ENCODE data around the gene PPT1.
A peak's percentile ranks its signal among the peaks of the same experiment; 100 is the strongest.

The PPT1 gene

DNA sequence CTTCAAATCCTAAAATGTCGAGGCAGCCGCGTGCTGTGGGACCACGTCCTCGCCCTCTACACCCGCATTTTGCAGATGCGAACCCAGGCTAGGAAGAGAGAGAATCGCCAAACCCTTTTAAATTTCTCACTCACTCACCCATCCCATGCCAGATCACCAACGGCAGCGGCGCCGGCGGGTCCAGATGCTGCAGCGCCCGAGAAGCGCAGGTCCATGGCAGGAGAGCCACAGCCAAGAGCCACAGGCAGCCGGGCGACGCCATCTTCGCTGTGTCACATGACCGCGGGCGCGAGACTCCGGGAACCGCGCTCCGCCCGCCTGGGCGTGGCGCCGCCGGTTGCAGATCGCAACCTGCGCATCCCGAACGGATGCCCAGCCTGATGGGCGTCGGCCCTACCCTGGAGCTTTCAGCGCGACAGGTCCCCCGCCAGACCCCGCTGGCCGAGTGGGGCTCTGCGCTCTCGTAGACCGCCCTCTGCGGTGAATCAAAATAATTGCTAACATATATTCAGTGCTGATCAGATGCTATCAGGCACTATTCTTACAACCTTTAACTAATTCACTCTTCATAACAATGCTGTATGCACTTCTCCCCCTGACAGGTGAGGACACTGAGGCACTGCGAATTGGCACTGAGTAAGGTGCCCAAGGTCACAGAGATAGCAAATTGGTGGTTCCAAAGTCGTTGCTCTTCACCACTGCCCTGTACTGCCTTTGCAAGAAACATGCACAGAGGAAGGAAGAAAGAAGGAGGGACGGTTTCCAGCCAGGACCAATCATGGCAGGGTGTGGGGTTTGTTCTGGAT, at the start of gene PPT1:
Gene PPT1, minus strand, starts transcription at position 276 of the 806 bp plus-strand sequence. Its CDS starts 14 bp downstream, at position 262.
- DNase-seq = peak; percentile 99

DNA sequence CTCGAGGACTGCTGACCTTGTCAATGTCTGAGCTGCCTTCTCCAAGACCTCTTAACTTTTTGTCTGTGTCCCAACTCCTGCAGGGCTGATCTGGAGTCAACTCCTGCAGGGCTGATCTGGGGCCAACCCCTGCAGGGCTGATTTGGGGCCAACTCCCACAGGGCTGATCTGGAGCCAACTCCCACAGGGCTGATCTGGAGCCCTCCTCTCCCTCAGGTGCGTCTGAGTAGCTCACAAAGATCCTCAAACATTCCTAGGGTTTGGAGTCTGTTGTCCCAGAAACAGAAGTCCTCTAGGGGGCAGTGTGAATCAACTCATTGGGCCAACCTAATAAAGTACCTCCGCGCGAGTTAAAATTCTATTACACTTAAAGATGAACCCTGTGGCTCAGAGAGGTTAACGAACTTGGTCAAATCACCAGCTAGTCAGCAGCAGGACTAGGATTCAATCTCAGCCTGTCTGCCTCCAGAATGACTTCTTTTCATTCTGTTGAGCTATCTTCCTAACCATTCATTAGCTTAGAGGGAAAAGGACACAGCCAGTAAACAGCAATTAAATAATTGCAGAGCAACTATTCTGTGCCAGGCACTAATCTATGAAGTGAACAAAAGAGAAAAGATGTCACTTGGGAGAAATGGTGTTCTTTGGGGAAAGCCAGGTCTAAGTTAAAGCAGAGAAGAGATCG, 47.0 kb upstream of the PPT1 start:
- peak; percentile 99 for DNase-seq

DNA sequence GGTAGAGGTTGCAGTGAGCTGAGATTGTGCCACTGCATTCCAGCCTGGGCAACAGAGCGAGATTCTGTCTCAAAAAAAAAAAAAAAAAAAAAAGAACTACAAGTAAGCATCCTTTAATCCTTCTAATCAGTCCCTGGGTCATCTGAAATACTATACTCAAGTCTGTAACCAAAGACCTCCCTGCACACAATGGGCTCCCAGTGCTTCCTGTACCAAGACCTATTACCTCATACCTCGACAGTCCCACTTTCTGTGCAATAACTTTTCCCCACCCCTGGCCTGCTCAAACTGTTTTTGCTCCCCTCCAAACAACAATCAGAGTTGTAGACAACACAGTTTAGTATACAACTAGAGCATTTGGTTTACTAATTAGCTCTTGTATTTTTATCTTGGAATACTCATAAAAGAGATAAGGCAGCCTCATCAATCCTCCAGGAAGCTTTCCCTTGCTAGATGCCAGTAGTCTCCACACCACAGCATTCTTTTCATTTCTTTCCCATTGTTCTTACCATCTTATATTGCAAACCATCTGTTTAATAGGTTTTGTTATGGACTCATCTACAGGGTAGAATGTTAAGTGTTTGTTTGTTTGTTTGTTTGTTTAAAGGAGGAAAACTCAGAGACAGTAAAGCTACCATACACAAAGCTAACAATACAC, 45.0 kb upstream of the PPT1 start:
- peak; percentile 67 for DNase-seq

GRCh38 chr1:40140211-40140973, 43.3 kb upstream of the PPT1 start:
- DNase-seq = no peak

DNA sequence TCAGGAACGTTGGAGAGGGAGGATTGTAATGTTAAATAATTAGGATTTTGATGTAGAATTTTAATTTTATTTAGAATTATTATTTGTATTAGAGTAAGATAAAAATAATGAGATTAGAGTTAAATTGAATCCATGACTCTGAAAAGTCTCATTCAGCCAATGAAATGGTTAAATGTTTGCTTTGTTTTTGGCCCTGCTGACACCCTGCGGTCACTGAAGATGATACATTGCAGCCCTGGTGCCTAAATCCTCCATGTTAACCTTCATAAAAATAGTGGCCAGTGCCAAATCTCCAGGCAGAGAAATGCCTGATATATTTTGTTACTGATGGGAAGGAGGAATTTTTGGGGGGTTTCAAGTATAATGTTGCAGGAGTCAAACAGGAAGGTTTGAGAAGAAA, 36.8 kb upstream of the PPT1 start:
- DNase-seq = no peak

DNA sequence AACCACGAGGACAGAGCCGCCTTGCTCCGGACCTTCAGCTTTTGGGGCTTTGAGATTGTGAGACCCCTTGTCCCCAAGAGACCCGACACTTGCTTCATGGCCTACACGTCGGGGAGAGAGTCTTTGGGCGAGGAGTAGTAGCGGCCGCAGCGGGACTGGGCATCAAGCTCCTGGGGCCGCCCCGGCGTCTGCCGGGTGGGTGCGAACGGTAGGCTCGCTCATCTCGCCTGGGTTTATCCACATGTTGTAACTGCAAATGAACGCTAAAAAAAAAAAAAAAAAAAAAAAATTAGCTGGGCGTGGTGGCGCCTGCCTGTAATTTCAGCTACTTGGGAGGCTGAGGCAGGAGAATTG, 36.2 kb upstream of the PPT1 start:
- DNase-seq = no peak

GRCh38 chr1:40132383-40133311, 35.6 kb upstream of the PPT1 start:
- DNase-seq = no peak

DNA sequence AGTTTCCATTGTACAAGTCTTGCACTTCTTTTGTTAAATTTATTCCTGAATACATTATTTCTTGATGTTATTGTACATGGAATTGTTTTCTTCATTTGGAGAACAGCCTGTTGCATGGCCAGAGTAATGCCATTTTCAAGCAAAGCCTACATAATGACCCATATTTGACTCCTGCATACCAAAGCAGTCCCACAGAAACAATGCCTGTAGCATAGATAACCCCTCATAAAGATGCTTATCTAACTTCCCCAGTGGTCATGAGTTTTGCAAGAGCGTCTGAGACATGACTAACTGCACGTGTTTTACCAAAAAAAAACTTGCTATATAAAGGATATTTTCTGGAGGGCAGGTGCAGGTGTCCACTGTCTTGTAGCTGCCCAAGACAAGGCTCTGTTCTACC, 33.8 kb upstream of the PPT1 start:
- DNase-seq = no peak

DNA sequence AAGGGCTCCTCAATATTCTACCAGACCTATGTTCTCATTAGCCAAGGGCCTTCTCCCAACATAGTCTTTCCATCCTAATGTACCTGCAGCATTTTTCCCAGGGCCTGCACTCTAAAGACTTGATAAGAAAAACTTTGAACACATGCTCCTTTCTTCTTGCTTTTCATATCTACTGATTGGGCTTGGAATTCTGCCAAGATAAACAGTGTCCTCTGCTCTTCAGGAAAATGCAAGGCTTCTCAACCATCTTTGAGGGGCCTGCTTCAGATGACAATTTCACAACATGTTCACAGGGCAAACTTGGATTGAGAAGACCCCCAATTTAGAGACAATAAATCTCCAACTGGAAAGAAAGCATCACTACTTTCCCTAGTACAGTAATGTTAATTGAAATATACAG, 25.8 kb upstream of the PPT1 start:
- peak; percentile 80 for DNase-seq

GRCh38 chr1:40120128-40120527, 23.1 kb upstream of the PPT1 start:
- DNase-seq = no peak

DNA sequence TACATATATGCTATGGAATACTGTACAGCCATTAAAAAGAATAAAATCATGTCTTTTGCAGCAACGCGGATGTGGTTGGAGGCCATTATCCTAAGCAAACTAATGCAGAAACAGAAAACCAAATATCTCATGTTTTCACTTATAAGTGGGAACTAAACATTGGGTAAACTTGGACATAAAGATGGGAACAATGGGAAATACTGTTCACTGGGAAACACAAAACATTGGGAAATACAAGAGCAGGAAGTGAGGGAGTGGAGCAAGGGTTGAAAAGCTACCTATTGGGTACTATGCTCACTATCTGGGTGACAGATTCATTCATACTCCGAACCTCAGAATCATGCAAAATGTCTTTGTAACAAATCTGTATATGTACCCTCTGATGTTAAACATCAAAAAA, 17.3 kb upstream of the PPT1 start:
- DNase-seq = no peak

- no peak for DNase-seq
Observed at GRCh38 chr1:40110389-40110788, 13.3 kb upstream of the PPT1 start.

DNA sequence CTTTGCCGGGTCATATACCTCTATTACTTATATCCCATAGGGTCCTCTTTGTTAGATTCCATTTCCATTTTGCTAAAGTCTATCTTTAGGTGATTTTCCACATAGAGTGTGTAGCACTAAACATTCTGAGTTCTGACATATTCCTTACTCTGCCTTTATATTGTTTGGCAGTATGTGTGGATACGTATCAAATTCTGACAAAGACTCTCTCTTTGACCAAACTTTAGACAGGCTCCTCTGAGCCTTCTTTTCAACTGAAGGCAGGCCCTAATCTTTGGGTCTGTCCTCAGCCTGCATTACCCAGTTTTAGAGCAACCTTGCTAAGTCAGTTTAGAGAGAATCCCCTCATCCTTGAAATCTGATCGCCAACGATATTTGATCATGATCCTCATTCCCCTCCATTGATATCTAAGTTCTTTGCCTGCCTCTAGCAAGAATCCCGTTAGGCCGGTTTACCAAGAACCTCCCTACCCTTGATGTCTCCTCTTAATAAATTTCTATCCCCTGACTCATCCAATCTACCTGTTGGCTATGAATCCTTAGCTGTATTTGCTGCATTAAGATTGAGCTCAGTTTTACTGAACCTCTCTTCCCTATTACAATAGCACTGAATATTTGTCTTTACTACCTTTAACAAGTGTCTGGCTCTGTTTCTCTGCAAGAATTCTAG, 10.4 kb upstream of the PPT1 start:
- no peak for DNase-seq

DNA sequence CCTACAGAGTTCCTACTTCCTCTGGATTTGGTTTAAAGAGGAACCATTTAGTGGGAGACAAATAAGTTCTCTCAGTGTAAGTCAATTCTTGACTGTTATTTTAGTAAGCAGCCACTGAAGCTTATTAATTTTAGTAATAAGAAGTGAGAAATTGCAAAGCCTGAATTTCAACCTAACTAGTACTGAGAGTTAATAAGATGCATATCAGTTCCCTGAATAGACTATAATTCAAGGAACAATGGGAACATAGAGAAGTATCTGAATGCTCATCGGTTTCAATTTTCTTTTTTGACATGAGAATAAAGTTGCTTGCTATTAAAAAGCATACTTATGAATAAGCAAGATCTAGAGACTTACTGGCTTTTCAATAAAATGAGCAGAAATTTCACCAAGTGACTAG, 8.0 kb upstream of the PPT1 start:
- no peak for DNase-seq

DNA sequence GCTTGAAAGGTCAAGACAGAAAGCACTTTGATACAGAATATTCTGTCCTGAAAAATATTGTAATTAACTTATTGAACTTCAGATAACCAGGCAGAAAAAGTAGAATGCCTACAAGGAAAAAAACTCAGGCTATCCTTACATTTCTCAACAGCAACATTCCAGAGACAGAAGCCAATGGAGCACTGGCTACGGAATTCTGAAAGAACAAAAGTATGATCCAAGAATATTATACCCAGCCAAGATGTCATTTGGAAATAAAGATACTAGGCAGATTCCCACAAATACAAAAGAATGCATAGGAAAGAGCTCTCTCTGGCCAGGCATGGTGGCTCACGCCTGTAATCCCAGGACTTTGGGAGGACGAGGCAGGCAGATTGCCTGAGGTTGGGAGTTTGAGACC, 5.8 kb upstream of the PPT1 start:
- no peak for DNase-seq

DNA sequence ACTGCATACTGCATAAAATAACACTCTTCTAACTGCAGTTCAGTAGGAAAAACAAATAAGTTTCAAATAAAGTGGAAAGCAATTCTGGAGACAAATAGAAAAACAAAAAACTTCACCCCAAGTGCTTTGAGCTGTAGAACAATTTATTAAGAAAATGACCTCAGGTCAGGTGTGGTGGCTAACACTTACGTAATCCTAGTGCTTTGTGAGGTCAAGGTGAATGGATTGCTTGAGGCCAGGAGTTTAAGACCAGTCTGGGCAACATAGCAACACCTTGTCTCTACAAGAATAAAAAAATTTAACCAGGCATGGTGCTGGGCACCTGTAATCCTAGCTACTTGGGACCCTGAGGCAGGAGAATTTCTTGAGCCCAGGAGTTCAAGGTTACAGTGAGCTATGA, 5.0 kb upstream of the PPT1 start:
- no peak for DNase-seq

- peak; percentile 87 for DNase-seq
Observed at GRCh38 chr1:40096646-40096976, 441 bp downstream of the PPT1 start.

GRCh38 chr1:40095806-40096205, 1.2 kb downstream of the PPT1 start:
- DNase-seq = no peak

- no peak for DNase-seq
Observed at GRCh38 chr1:40094466-40095110, 2.5 kb downstream of the PPT1 start.

DNA sequence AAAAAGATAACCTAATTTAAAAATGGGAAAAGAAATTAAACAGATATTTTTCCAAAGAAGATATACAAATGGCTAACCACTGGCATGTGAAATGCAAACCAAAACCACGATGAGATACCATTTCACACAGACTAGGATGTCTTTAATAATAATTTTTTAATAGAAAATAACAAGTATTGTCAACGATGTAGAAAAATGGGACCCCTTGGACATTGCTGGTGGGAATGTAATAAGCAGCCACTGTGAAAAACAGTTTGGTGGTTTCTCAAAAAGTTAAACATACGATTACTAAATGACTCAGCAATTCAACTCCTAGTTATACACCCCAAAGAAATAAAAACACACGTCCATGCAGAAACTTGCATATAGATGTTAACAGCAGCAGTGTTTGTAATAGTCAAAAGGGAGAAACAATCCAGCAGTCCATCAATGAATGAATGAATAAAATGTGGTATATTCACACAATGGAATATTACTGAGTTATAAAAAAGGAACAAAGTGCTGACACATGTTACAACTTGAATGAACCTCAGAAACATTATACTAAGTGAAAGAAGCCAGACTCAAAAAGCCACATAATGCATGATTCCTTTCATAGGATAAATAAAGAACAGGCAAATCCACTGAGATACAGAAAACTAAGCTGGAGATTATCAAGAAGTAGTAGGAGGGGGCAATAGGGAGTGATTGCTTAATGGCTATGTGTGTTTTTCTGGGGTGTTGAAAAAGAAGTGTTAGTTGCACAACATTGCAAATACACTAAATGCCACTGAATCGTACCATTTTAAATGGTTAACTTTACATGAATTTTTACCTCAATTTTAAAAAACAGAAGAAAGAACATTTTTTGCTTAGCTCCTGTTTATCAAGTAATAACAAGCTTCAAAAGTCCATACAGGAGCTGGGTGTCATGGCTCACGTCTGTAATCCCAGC, 4.1 kb downstream of the PPT1 start:
- no peak for DNase-seq

Data from NCI-H2029 (cell line).